Thyroid gland (tissue), 4 donors: ENCODE measurements around the gene DLX2.

Source experiments
- CTCF ChIP-seq, 6 experiments: fragments of 200-600 bp in 3 of 6; fragments of 450-650 bp in 3 of 6; sonication (generic) in 3 of 6; IDR thresholded peaks; one replicate each; pipeline ENCODE4 v1.5.1; 2016 to 2019; ENCODE audit warnings: antibody characterized with exemption in 6 of 6, mild to moderate bottlenecking in 2 of 6, inconsistent platforms in 1 of 6, moderate library complexity in 1 of 6
- POLR2A ChIP-seq, 2 donors: fragments of 450-650 bp; IDR thresholded peaks; one replicate each; pipeline ENCODE4 v1.6.1; 2017; ENCODE audit warnings: antibody characterized with exemption in 2 of 2, mild to moderate bottlenecking in 2 of 2, moderate library complexity in 1 of 2

GRCh38 chr2:172079838-172080640 is 22.7 kb downstream of the DLX2 start:
- TF ChIP-seq CTCF (IDR thresholded peaks at IDR 0.05) (no peak), POLR2A (IDR thresholded peaks at IDR 0.05) (no peak)
